Osteoblast (primary cell): Measurements from ENCODE around the gene ZDHHC9. TPM values are rescaled to one million over a fixed set of nuclear protein-coding genes. Genes with fewer than 3 reads are reported as not detected.

Experiments
- DNase-seq: peaks from one replicate; pipeline ENCODE4 v3.0.0; 2011; ENCODE audit warnings: low spot score, mixed read lengths; ENCODE audit not compliant: insufficient read length; ENCODE audit errors: missing footprints
- H2AFZ ChIP-seq: 2 replicates; pipeline ENCODE4 v1.6.0; 2011; ENCODE audit warnings: mild to moderate bottlenecking, low read length
- H3K27ac ChIP-seq: 2 replicates; pipeline ENCODE4 v1.5.1; 2011; ENCODE audit warnings: mild to moderate bottlenecking, low read depth, low read length, moderate library complexity
- H3K27me3 ChIP-seq: 2 replicates; pipeline ENCODE4 v1.6.0; 2012; ENCODE audit warnings: mild to moderate bottlenecking, control low read depth, inconsistent platforms, low read length, moderate library complexity; ENCODE audit not compliant: insufficient read depth
- H3K36me3 ChIP-seq: 2 replicates; pipeline ENCODE4 v1.5.1; 2011; ENCODE audit warnings: mild to moderate bottlenecking, low read length, control low read depth, moderate library complexity; ENCODE audit not compliant: insufficient read depth
- H3K4me1 ChIP-seq: 2 replicates; pipeline ENCODE4 v1.5.1; 2011; ENCODE audit warnings: mild to moderate bottlenecking, low read length, control low read depth, moderate library complexity; ENCODE audit not compliant: insufficient read depth
- H3K4me2 ChIP-seq: 2 replicates; pipeline ENCODE4 v1.6.0; 2011; ENCODE audit warnings: mild to moderate bottlenecking, low read length; ENCODE audit not compliant: insufficient read depth
- H3K4me3 ChIP-seq: fragments of 200-600 bp; sonication (generic); 3 replicates; pipeline ENCODE4 v1.5.1; 2012; ENCODE audit warnings: mild to moderate bottlenecking, low read length, inconsistent platforms; ENCODE audit not compliant: insufficient read depth
- H3K79me2 ChIP-seq: 2 replicates; pipeline ENCODE4 v1.6.0; 2012; ENCODE audit warnings: mild to moderate bottlenecking, low read length, control low read depth, inconsistent platforms; ENCODE audit not compliant: insufficient read depth
- H3K9me3 ChIP-seq: 2 replicates; pipeline ENCODE4 v1.5.1; 2011; ENCODE audit warnings: low read depth, low read length, control low read depth
- H4K20me1 ChIP-seq: 2 replicates; pipeline ENCODE4 v1.6.0; 2012; ENCODE audit warnings: mild to moderate bottlenecking, low read length, control low read depth; ENCODE audit not compliant: insufficient read depth
- CTCF ChIP-seq: IDR thresholded peaks from 2 replicates; pipeline ENCODE4 v1.5.1; 2011; ENCODE audit warnings: mild to moderate bottlenecking, low read depth, low read length, moderate library complexity; ENCODE audit errors: extremely low read depth
- total RNA-seq: library from RNA; depleted of rRNA; stranded (reverse); fragments of >200 nt; gene quantifications from 2 replicates; pipeline ENCODE4 v1.2.3, GENCODE V29; 2012

ZDHHC9 gene
- total RNA-seq, 1 donor = 28.2 TPM

- no peak overlapping the region for H3K4me2 ChIP-seq
- peaks cover 23% of the 10 kb centered on the region for H3K36me3 ChIP-seq
- no peaks in the 10 kb centered on the region for H3K9me3 ChIP-seq
- H3K4me1 ChIP-seq = no peaks in the 10 kb centered on the region
- no peaks in the 10 kb centered on the region for H4K20me1 ChIP-seq
- TF ChIP-seq CTCF = no peak
- no peaks in the 10 kb centered on the region for H3K79me2 ChIP-seq
- no peak overlapping the region for H3K4me3 ChIP-seq
- no peak for DNase-seq
- H3K27me3 ChIP-seq = no peaks in the 10 kb centered on the region
- H2AFZ ChIP-seq = no peak overlapping the region
- H3K27ac ChIP-seq = no peak overlapping the region
These were observed 35.4 kb downstream of the ZDHHC9 start for GRCh38 chrX:129808158-129808828.

DNA sequence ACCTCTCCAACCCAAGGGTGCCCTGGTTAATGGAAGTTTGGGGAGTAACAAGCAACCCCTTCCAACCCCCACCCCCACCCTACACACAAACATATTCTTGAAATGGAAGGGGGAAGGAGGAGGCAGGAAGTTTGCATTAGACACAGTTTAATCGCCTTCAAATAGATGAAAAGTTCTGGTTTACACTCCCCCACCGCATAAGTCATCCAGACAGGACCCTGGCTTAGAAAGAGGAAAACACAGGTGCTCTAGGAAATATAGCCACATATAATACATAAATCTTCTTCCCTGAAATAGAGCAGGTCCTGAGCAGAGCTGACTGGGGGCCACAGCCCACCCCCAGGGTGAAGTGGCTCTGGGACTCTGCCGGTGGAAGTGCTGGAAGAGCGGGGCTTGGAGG is 38.9 kb downstream of the ZDHHC9 start:
- no peaks in the 10 kb centered on the region for H3K79me2 ChIP-seq
- H2AFZ ChIP-seq = no peak overlapping the region
- peaks cover 18% of the 10 kb centered on the region for H3K36me3 ChIP-seq
- no peaks in the 10 kb centered on the region for H3K9me3 ChIP-seq
- no peak for DNase-seq
- no peaks in the 10 kb centered on the region for H4K20me1 ChIP-seq
- no peak for TF ChIP-seq CTCF
- no peaks in the 10 kb centered on the region for H3K4me1 ChIP-seq
- H3K4me3 ChIP-seq = no peak overlapping the region
- no peak overlapping the region for H3K27ac ChIP-seq
- no peaks in the 10 kb centered on the region for H3K27me3 ChIP-seq
- no peak overlapping the region for H3K4me2 ChIP-seq

DNA sequence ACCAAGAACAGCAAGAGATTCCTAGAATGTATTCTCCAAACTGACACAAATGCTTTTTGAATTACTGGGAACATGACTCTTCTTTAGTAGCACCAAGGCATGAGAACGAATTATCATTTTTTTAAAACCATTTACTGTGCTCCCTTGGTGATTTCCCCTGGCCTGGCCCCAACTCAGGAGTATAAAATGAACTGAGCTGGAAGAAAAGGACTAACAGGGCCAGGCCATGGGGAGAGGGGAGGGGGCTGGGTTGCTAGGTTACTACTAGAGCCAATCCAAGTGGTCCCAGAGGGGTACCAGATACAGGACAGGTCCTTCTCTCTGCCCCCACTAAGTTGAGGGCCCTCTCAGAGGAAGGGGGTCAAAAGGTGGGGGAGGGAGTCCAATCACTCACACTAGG is 40.8 kb downstream of the ZDHHC9 start:
- Histone ChIP-seq H3K36me3 (peaks cover 18% of the 10 kb centered on the region), H3K27ac (no peak overlapping the region), H3K4me2 (no peak overlapping the region), H2AFZ (no peak overlapping the region), H3K9me3 (no peaks in the 10 kb centered on the region), H3K27me3 (no peaks in the 10 kb centered on the region), H3K79me2 (no peaks in the 10 kb centered on the region), H3K4me1 (no peaks in the 10 kb centered on the region), H3K4me3 (no peak overlapping the region), H4K20me1 (no peaks in the 10 kb centered on the region)
- TF ChIP-seq CTCF = no peak
- no peak for DNase-seq

GRCh38 chrX:129800186-129800585 is 43.5 kb downstream of the ZDHHC9 start:
- no peaks in the 10 kb centered on the region for H3K79me2 ChIP-seq
- H3K4me1 ChIP-seq = no peaks in the 10 kb centered on the region
- DNase-seq = no peak
- H3K4me3 ChIP-seq = no peak overlapping the region
- no peak overlapping the region for H3K4me2 ChIP-seq
- no peak overlapping the region for H2AFZ ChIP-seq
- H3K36me3 ChIP-seq = peaks cover 4% of the 10 kb centered on the region
- no peak overlapping the region for H3K27ac ChIP-seq
- H3K9me3 ChIP-seq = no peaks in the 10 kb centered on the region
- TF ChIP-seq CTCF = no peak
- no peaks in the 10 kb centered on the region for H4K20me1 ChIP-seq
- no peaks in the 10 kb centered on the region for H3K27me3 ChIP-seq
